NCI-H446 treated with DMSO at 0.1 percent for 48 hours (cell line): ENCODE data around the gene SAMD8.
"Not testable (repeated sequence)": the region's sequence is repeated elsewhere in the genome, so short reads cannot be mapped to it uniquely, and the experiment has no call there.

Experiments
- DNase-seq: peaks from one replicate; lab custom pipeline; 2025; lab: John Stamatoyannopoulos, UW

SAMD8 gene

DNA sequence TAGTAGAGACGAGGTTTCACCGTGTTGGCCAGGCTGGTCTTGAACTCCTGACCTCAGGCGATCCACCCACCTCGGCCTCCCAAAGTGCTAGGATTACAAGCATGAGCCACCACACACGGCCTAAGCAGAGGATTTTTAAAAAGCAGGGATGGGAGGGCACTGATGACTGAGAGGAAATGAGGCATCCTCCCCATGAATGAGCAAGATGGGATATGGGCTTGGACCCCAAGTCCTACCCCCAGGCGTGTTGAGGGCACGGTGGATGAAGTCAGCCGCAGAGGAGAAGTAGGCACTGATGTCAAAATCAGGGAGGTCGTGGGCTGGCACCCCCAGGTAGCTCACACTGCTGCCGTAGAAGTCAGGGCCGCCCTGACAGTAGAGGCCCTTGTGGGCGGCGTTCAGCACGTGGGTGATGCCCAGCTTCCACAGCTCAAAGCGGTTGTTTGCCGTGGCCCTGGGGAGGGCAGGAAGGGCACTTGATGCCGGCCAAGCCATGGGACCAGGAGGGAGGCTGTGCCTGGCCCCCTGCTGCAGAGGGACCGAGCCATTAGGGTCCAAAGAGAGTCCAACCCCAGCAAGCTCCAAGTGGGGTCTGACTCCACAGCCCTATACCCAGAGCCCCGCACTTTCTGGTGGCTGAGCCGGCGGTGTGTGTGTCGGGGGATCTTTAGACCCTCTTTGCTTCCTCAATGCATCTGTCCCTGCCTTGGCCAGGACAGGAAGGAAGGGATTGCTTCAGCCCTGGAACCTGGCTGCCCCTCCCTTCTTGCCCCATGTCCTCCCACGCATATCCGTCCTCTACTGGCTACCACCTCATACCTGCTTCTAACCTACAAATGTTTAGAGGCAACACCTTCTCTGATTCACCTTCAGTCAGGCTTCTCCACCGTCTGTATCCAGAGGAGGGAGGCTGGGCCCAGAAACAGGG, 3.4 kb upstream of the SAMD8 start:
- no peak for DNase-seq

DNA sequence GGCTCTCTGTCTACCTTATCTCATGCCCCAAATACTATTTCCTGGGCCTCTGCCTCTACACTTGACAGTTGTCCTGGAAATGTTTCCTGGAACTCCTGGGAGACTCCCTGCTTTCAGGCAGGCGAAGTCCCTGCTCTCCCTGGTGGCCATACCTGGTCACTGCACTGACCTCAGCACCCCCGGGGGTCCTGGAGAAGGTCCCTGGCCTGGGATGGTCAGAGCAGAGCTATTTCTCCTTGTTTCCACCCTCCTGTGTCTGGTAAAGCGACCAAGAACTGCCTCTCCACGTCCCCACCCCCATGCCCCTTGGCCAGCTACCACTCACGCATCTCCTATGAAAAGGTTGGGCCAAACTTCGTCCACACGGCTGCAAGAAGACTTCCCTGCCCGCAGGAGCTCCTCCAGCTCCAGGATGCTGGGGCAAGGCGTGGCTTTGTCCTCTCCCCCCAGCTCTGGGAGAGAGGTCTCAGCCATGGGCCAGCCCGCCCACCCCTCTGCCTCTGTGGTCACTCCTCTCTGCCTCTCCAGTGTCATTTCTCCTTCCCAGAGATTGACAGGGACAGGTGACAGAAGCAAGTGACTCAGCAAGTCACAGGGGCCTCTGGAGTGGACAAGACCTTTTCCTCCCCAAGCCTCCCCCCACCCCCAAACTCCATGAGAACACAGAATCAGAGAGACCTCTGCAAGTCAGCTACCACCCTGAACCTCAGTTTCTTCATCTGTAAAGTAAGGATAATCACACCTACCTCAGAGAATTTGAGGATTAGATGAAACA, 2.6 kb upstream of the SAMD8 start:
- DNase-seq: no peak

DNA sequence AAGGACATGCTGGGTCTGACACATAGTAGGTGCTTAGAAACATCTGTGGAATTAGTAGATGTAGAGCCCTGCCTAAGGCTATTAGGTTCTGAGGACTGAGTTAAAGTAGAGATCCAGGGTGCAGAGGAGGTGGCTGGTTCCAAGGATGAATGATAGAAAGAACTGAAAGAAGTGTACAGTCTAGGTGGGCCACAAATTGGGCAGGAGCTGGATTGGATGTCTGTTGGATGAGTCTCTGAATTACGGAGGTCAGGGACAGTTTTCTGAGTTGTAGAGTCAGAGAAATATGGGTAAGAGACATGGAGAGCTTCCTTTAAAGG, 2.0 kb upstream of the SAMD8 start:
- DNase-seq: no peak

DNA sequence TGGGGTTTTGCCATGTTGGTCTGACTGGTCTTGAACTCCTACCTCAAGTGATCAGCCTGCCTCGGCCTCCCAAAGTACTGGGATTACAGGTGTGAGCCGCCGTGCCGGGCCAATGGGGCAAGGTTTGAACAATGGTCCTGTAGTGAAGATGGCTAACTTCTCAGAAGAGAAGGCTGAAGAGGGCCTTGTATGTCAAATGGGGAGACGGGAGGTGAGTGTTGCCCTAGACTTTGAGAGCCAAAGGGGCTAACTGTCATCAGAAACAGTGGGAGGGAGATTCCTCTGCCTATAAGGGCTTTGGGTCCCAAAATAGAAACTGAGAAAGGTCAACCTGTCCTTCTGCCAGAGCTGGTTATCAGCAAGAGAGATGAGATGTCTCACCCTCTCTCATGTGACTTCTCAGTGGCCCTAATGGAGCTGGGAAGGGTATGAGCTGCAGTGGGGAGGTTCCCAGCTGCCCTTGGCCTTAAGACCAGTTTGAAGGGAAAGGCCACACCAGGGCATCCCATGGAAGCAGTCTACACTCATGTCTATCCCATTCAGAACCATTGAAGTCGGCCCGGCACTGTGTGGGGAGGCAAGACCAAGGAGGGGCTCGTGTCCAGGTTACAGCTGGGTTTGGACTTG, 1.3 kb upstream of the SAMD8 start:
- no peak for DNase-seq

DNA sequence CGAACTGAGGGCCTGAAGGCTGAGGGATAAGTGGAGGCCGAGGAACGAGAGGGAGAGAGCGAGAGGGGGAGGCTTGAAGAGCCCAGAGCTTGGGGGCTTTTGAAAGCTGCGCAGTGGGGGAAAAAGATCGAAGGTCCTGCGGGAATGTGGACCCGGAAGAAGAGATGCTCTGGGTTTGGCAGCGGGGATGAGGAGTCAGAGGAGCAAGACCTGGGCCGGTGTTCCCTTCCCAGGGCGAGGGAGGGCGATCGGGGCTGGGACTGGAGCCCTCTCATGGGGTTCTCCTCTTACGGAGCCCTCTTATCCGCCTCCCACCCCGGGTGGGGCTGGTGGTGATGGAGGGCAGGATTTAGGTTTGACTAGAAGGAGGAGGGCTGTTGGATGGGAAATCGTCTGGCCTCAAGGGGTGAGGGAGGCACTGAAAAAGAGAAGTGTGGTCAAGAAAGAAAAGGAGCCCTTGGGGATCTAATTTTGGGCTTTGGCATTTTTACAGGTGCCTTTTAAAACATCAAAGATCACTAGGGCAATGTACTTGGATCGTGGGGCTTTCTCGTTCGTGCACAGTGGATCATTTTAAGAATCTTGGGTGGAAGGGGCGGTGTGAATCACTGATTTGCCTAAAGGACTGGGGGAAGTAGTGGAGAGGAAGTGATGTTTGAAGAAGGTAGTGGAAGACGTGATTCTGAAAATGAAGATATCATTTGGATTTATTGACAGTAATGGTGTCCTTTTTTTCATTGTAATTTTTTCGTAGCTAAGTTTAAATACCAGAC, 637 bp downstream of the SAMD8 start:
- no peak for DNase-seq

DNA sequence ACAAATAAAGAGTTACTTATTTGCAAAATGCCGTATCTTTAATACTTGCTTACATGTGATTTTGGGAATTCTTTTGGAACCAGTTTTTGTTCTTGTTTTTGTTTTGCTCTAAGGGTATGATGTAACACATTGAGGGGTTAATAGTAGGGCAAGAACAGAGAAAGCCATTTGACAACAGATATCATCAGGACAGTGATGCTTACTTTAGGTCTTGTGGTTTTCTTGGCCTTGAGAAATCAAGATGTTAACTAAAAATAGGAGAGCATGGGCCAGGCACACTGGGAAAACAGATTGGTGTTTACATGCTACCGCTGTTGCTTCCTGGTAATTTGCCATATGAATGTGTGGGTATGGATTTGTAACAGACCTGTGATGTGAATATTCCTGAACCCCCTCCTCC, 3.7 kb downstream of the SAMD8 start:
- no peak for DNase-seq

DNA sequence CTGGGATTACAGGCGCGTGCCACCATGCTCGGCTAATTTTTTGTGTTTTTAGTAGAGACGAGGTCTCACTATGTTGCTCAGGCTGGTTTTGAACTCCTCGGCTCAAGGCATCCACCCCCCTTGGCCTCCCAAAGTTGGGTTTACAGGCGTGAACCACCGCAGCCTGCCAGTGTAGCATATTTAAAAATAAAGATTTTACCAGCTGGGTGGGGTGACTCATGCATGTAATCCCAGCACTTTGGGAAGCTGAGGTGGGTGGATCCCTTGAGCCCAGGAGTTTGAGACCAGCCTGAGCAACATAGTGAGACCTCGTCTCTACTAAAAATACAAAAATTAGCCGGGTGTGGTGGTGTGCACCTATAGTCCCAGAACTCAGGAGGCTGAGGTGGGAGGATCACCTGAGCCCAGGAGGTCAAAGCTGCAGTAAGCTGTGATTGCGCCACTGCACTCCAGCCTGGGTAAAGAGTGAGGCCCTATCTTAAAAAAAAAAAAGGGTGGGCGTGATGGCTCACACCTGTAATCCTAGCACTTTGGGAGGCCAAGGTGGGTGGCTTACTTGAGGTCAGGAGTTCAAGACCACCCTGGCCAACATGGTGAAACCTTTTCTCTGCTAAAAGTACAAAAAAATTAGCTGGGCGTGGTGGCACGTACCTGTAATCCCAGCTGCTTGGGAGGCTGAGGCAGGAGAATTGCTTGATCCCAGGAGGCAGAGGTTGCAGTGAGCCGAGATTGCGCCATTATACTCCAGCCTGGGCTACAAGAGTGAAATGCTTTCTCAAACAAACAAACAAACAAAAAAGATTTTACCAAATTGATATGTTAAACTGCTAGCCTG, 5.7 kb downstream of the SAMD8 start:
- DNase-seq: not testable (repeated sequence)

DNA sequence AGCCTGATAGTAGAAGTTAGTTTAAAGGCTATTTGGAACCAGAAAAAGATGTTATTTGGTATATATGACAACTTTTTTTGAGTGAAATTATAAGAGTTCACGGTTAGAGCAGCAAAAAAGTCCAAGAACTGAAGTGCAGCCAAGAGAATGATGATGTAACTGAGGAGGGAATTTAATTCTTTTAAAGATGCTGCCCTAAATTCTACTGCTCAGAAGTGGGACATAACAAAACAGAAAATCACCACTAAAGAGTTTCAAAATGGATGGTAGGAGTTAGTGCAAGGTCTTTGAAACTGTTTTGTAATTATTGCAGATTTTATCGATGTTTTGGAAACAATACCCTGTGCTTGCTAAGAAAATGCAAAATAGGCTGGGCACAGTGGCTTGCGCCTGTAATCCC, 6.5 kb downstream of the SAMD8 start:
- DNase-seq: no peak

DNA sequence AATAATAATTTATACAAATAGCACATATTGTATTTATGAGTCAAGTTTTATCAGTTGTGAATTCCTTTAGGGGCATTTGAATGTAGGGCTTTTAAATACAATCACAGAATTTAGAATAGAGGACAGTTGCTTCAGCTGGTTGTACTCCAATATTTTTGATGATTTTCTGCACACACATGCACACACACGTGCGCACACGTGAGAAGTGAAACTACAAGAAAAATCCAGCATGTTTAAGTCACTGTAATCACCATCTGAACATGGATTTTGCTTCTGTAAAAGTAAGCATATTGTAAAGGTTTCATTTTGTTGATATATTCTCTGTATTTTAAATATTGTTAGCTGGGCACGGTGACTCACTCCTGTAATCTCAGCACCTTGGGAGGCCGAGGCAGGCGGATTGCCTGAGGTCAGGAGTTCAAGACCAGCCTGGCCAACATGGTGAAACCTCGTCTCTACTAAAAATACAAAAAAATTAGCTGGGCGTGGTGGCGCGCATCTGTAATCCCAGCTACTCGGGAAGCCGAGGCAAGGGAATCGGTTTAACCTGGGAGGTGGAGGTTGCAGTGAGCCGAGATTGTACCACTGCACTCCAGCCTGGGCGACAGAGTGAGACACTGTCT, 8.1 kb downstream of the SAMD8 start:
- DNase-seq: not testable (repeated sequence)

DNA sequence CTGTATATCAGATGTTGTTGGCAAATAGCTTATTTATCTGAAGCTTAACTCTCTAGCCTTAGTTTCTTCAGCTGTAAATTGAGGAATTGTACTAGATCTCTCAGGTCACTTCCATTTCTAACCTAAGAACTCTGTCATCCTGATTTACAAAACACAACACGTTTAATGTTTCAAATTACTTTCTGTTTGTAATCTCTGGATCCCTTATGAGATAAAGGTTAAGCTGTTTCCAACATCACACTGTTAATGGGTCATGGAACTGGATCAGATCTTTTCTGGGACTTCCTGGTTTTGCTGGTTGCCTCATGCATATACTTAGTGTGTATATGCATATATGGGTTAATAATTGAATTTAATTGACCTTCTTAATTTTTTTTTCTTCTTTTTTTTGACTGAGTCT, 9.9 kb downstream of the SAMD8 start:
- no peak for DNase-seq

DNA sequence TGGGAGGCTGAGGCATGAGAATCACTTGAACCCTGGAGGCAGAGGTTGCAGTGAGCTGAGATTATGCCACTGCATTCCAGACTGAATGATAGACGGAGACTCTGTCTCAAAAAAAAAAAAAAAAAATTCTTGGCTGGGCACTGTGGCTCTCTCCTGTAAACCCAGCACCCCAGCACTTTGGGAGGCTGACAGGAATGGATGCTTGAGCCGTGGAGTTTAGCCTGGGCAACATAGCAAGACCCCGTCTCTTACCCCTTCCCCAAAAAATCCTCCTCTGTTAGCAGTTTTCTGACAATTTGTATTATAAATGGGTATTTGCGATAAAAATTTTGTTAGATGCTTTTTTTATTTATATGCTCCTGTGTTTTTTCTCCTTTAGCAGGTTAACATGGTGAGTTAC, 11.0 kb downstream of the SAMD8 start:
- no peak for DNase-seq

DNA sequence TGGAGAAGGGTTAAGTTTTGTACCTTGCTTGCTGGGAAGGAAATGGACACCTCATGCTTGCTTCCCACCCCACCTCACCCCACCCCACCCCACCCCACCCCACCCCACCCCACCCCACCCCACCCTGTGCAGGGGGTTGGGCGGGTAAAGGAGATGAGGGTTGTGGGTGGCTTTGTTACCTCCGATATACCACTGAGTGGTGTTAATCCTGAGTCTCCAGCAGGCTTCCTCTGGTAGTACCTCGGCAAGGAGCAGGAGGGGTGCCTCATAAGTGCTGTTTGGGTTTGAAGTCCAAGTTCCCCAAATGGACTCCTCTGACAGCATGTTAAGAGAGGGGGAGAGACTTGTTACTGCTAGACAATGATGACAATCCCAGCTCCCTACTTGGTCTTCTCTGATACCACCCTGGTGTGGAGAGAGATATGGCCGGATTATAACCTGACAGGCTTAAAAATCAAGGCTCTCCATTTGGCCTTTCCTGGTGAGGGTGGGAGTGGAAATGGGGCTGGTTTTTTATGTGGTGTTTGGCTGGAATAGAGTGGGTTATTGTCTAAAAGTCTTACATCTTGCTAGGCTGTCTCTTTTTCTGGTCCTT, 11.7 kb downstream of the SAMD8 start:
- no peak for DNase-seq

DNA sequence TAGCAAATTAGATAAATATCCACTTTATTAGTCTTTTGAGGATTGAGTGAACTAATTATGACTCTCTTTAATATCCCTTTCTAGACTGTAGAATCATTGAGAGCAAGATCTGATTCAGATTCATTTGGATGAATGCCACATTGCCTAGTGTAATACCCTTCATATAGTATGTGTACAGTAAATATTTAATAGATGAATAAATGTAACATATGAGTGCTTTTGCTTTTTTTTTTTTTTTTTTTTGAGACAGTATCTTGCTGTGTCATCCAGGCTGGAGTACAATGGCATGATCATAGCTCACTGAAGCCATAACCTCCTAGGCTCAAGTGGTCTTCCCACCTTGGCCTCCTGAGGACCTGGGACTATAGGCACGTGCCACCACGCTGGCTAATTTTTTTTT, 14.8 kb downstream of the SAMD8 start:
- DNase-seq: no peak

DNA sequence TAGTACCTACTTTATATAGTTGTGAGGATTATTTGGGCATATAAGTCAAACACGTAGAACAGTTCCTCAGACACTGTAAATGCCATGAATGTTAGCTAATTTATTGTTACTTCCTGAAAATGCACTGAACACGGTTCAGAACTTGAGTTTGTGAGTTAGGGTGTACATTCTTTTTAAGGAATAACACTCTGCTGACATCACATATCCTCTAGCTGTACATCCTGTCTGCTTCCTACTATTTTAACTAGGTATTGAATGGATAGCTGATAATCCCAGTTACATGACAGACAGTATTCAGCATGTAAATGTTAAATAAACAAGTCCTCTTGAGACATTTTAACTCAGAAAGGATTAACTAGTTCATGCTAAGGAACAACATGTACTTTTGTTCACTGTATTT, 16.0 kb downstream of the SAMD8 start:
- no peak for DNase-seq

DNA sequence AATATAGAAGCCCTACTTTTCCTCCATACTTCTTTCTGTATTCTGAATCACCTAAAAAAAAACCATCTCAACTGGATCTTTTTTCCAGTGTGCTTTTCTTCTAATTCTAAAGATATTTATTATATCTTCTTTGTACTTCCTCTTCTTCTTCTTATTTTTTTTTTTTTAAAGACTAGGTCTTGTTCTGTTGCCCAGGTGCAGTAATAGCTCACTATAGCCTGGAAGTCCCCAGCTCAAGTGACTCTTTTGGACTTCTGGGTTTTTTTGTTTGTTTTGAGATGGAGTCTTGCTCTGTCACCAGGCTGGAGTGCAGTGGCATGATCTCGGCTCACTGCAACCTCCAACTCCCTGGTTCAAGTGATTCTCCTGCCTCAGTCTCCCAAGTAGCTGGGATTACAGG, 17.5 kb downstream of the SAMD8 start:
- not testable (repeated sequence) for DNase-seq

DNA sequence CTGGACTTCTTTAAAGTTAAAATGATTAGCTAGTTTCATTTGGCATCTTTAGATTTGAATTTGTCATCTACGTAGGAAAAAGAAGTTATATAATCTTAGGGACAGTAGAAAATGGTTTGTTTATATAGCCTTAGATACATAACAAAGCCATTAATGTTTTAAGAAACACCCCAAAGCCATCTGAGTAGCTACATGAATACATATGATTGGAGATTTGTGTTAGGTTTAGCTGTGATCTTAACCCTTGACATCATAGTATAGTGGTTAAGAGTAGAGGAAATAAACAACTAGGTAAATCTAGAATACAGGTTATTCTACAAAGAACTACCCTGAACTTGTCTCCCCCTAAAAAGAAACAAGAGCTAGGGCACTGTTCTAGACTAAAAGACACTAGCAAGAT, 18.1 kb downstream of the SAMD8 start:
- no peak for DNase-seq

DNA sequence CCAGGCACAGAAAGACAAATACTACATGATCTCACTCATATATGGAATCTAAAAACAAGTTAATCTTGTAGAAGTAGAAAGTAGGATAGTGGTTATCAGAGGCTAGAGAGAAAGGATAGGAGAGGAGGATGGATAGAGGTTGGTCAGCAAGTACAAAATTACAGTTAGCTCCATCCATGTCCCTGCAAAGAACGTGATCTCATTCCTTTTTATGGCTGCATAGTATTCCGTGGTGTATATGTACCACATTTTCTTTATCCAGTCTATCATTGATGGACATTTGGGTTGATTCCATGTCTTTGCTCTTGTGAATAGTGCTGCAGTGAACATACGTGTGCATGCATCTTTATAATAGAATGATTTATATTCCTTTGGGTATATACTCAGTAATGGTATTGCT, 22.2 kb downstream of the SAMD8 start:
- not testable (repeated sequence) for DNase-seq

DNA sequence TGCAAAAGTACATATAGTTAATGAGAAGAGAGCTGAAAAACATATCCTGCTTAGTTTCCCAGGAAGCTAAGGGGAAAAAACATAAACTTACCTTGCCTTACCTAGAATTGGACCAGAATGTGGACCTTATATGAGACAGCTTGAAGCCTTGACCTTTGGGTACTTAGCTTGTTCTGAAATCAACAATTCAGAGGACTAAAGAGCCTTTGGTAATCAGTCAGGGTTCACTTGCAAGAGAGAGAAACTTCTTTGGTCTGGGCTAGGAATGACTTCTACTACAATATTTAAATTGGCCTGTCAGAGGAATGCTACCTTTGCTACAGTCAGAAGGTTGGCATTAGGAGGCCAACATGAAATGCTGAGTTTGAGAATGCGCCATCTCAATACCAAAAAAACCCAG, 24.9 kb downstream of the SAMD8 start:
- no peak for DNase-seq

DNA sequence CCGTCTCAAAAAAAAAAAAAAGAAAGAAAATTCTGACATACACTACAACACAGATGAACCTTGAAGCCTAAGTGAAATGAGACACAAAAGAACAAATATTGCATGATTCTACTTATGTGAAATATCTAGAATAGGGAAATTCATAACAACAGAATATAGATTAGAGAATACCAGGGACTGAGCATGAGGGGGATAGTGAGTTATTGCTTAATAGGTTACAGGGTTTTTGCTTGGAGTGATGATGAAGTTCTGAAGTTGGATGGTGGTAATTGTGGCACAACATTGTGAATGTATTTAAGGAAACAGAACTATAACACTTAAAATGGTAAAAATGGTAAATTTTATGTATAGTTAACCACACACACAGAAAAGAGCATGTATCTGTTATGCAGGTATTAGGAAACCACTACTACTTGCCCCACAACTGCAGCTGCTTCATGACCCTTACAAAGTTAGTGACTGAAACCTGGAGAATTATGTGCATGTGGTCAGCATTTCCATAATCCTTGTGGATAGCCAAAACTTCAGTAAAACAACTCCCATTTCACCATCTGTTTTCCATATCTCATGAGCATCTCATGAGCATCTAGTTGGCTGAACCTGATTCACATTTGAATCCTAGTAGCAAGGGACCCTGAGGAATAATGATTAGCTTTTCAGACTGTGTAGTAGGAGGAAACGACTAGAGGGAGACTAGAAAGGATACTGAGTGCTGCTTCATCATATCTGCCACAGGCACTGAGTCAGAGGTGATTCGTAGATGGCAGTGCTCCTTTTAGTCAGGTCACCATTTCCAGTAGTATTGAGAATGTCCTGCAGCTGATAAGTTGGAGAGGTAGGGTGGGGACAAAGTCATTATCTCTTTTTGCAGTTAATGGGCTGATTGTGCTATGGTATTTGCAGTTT, 26.3 kb downstream of the SAMD8 start:
- DNase-seq: no peak
